Right lobe of liver (tissue), 4 donors: ENCODE data around the gene ZBTB7C.

Experiments
- CTCF ChIP-seq, 4 donors: fragments of 200-600 bp in 3 of 4; fragments of 450-650 bp in 1 of 4; IDR thresholded peaks; one replicate each; pipeline versions ENCODE4 v1.5.1 to v1.8.0; 2016 to 2022; ENCODE audit warnings: antibody characterized with exemption in 4 of 4, mild to moderate bottlenecking in 2 of 4
- POLR2A ChIP-seq: fragments of 450-650 bp; IDR thresholded peaks from one replicate; pipeline ENCODE4 v1.6.1; 2017; ENCODE audit warnings: antibody characterized with exemption, mild to moderate bottlenecking
- donor health status: DM: no; HTN: no; CAD: no.
- donor health status: DM: no; HTN: no; CAD: no.
- donor health status: DM: no; HTN: yes; CAD: no.

GRCh38 chr18:48402953-48403352 lies 6.2 kb downstream of the ZBTB7C start:
- TF ChIP-seq CTCF (IDR thresholded peaks at IDR 0.05) (no peak), POLR2A (no peak)
